Heart left ventricle (tissue), 13 donors: ENCODE data around the gene CSNK1G1.

Experiments used
- CTCF ChIP-seq, 12 donors: fragments of 200-600 bp; sonication (generic) in 4 of 12; IDR thresholded peaks; one replicate each; pipeline versions ENCODE4 v1.5.0 to v1.8.0; 2018 to 2022; ENCODE audit warnings: antibody characterized with exemption in 12 of 12, mild to moderate bottlenecking in 5 of 12
- POLR2A ChIP-seq, 2 donors: fragments of 450-650 bp; IDR thresholded peaks; one replicate each; pipeline ENCODE4 v1.6.1; 2017; ENCODE audit warnings: antibody characterized with exemption in 2 of 2, mild to moderate bottlenecking in 2 of 2, moderate library complexity in 2 of 2
- donor health status: ischemic (EF 13 %, LVEDD 7.1; RV severe dilation, severe dysfunction).
- donor health status: DM: no; HTN: yes; CAD: no.
- donor health status: DM: no; HTN: no; CAD: no.
- donor health status: ischemic (EF 25% LVEDD 6.9; RV normal size, moderate dysfunction).
- donor health status: ischemic (EF 25% LVEDD 5.7; RV mildly dilated, moderate dysfunction).
- donor health status: ischemic (EF 35%, LVEDD 5.7; RV mildly dilated, moderate dysfunction).
- donor health status: nonischemic (EF 11% LVEDD 7.7; RV severe dilation, severe dysfunction).
- donor health status: DM: yes; HTN: yes; CAD: no.
- donor health status: PGD.
- donor health status: ischemic (EF 29% LVEDD 5.4; RV normal size, mild dysfunction).
- donor health status: nonischemic (EF 23%, LVEDD 6.1; RV moderate dilation, normal function).

GRCh38 chr15:64337761-64338160 is 18.2 kb downstream of the CSNK1G1 start:
- TF ChIP-seq CTCF (IDR thresholded peaks at IDR 0.05) (no peak), POLR2A (IDR thresholded peaks at IDR 0.05) (no peak)
